Midbrain (tissue), 1 donor: Measurements from ENCODE around the gene SLC24A3.

Source experiments
- DNase-seq: peaks from one replicate; lab custom pipeline; 2025; lab: John Stamatoyannopoulos, UW

SLC24A3 gene

DNA sequence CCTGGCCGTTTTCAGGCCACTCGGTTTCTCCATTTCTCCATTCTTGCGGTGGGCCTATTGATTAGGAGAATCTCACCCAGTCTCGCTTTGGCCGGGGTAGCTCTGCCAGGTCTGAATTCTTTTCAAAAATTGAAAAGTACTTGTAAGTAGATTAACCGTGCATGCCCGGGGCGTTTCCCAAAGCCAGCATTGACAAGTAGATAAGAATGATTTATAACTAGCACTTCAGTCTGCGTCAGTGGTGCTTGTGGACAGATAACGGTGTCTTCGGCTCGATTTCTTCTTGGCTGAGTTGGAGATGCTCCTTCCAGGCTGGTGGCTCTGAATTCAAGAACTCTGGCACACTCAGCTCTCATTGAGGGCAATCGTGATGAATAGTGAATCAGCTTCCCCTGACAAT is 29.0 kb downstream of the SLC24A3 start:
- no peak for DNase-seq

DNA sequence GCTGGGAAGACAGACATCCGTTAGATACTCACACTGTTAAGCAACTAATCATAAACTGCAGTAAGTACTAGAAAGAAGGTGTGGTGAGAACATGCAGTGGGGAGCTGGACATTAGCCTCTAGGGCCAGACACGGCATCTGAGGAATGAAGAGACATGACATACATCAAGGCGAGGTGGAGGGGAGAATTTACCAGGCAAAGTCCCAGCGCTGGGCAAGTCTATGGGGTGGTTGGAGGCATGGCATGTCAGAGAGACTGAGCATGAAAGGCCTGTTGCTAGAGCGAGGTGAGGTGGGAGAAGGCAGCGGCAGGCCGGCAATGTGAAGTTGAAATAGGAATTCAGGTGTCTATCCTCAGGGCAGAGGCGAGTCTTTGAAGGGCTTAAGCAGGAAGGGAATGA is 31.8 kb downstream of the SLC24A3 start:
- no peak for DNase-seq

DNA sequence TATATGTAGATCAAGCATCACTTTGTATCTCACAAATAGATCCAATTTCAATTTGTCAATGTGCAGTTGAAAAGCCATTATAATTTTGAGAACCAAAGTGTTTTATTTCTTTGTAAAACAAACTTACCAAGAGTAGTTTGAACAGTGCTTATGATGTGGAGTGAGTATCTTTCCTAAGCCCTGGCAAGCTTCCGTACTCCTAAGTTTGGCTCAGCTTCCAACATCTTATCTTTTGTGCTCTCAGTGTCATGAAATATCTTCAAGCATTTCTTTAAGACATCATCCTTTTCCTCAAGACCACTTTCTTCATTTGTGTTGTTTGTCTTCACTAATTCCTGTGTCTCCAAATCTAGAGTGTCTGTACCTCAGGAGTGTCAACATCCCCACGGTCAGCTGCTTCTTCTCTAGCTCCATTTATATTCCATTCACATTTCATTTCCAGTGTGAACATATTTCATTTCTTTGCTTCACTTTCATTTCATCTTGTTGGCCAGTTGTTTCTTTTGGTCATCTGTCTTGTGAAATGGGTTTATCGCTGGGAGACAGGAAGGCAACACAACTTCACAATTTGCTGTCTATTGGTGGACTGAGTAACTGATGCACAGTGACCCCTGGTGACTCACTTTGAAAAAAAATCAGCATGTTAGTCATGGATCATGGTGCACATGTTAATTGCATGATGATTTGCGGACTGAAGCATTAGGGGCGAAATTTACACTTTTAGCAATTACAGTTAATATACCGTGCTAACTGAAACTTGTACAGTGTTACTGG is 36.9 kb downstream of the SLC24A3 start:
- no peak for DNase-seq

DNA sequence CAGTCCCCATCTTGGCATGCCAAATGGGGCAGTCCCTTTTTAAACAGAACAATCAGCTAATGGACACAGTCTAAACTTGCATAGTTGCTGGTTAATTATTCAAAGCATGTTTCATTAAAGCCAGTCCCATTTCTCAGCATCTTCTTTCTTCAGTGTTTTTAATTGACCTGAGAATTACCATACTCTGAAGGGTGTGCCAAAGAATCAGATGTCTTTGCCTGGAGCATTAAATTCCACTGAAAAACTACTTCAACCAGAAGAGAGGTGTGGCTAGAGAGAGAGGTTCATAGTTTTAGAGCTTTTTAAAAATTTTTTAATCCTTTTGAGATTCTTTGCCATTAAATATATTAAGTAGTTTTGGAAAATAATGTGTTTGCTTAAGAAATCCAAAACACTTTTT is 37.9 kb downstream of the SLC24A3 start:
- DNase-seq = no peak

DNA sequence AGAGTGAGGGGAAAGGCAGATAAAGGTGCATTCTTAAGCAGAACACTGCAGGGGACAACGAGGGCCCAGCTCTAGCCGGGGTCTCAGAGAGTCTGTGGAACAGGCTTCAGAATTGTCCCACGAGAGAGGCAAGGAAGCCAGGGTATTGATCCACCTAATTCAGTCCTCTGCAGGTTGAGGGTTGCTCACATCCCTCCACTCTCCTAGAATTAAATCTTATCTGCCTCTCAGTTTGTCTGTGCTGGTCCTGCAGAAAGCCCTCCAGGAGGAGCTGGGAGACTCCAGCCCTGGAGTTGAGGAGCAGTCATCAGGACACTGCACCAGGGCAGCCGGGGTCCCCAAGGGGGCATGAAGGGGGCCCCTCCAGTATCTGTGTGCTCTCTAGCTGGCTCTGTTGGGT is 39.1 kb downstream of the SLC24A3 start:
- no peak for DNase-seq

DNA sequence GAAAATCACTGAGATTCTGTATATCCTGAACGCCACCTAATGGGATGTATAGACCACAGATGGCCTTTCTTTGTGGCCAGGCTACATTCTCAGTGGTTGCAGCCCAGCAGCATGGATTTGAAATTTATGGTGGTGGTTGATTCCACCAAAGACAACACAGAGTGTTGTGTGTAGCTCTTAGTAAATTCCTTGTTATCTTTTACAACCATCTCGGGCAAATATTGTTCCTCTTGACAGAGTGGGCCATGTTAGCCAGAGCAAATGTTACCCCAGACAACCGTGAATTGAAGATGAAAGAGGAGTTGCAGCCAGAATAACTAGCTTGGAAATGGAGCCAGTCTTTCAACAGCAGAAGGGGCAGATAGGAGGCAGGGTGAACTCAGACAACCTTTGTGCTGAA is 39.5 kb downstream of the SLC24A3 start:
- no peak for DNase-seq

DNA sequence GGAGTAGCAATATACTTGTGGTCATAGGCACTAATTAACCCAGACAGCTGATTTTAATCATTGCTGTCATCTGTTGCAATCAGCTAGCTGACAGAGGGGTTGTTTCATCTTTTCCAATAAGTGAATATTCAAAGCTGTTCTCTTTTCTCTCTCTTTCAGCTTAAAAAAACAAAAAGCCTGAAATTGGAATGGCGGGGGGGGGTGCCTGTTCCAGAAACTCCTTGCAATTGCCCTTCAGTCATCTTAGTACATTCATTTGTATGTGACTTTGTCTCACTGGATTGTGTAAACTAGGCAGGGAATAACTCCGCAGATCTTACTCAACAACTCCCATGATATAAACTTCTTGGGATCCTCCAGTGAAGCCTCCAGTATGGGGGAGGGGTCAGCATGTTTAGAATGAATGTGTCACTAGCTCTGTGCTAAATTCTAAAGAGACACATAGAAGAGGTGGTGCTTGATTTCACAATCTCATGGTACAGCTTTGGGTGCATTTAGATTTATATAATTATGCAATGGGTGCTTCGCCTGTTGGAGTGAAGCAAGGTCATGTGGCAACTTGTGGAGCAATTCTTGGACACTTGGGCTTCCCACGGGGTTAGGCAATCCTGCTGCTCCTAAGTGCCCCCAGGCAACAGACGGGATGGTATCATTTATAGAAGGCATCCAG is 40.1 kb downstream of the SLC24A3 start:
- no peak for DNase-seq

DNA sequence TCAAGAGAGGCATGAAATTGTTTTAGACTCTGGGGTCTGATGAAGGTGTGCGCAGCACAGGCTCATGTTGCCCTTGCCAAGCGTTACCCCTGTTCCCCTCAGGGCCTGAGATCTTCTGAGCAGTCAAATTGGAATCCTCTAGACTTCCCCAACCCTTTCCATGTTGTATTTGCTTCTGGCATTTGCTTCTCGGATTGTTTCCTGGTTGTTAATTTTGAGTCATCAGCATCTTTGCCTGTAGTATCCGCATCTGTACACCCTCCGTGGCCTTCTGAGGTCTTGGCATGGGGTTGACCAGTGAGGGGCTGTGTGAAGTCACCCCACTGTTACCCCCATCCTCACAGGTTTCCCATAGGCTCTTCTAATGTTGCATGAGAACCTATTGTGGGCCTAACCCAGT is 40.9 kb downstream of the SLC24A3 start:
- no peak for DNase-seq

DNA sequence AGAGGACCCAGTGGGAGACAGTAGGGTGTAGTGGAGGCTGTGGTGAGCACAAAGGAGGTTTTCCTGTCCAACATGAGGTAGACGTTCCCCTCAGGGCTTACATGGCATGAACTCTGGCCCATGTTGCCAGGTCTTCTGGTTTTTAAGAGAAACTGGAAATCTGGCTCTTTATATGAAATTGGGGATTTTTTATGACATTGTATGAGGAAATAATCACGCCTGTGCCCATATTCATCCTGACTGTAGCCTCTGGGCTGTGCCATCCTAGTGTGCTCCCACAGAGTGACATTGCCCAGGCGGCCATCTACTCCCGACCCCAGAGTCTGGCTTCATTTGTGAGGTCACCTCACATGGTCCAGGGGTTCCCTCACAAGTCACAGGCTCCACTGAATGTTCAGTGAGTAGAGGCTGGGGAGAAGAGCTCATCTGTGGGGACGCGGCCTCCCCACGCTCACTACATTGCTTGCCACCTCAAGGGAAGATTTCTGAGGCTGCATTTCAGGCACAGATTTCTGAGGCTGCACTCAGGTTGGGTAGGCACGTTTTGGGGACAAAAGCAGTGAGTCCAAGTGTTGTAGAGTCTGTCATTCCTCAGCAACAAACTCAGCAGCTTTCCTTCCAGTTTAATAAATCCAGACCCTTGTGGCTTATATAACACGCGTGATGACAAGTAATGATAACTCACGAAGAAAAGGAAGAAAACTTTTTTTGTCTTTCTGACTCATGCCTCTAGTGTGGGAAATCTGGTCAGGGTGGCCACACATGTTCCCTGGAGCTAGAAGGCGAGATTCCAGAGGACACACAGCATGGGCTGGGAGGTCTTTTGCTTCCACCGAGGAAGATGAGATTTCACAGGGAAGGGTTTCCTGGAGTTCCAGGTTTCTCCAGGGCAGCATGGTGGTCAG is 41.7 kb downstream of the SLC24A3 start:
- no peak for DNase-seq

DNA sequence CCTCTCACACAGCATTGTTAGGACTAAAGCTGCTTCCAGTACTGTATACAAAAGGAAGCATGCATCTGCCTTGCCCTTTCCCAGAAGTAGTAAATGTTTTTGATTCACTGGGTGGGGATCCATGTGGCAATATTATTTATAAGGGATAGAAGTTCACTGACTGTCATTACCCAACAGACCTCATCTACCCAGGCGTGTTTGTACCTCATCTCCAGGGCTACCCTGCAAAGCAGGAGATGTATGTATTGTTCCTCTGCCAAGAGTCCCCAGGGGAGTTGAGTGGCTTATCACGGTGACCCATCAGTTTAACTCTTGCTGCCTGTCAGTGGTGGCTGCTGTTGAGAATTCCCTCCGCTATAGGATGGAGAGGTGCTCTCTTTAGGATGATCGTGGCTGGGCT is 42.5 kb downstream of the SLC24A3 start:
- DNase-seq = no peak

DNA sequence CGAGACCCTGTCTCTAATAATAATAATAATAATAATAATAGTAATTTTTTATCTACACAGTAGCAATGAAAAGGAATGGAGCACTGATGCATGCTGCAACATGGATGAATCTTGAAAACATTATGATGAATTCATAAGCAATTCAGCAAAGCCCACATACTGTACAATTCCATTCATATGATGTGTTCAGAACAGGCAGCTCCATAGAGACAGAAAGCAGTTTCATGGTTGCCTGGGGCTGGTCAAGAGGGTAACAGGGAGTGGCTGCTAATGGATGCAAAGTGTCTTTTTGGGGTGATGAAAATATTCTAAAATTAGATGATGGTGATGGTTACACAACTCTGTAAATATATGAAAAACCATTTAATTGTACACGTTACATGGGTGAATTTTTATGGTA is 43.6 kb downstream of the SLC24A3 start:
- DNase-seq = no peak

DNA sequence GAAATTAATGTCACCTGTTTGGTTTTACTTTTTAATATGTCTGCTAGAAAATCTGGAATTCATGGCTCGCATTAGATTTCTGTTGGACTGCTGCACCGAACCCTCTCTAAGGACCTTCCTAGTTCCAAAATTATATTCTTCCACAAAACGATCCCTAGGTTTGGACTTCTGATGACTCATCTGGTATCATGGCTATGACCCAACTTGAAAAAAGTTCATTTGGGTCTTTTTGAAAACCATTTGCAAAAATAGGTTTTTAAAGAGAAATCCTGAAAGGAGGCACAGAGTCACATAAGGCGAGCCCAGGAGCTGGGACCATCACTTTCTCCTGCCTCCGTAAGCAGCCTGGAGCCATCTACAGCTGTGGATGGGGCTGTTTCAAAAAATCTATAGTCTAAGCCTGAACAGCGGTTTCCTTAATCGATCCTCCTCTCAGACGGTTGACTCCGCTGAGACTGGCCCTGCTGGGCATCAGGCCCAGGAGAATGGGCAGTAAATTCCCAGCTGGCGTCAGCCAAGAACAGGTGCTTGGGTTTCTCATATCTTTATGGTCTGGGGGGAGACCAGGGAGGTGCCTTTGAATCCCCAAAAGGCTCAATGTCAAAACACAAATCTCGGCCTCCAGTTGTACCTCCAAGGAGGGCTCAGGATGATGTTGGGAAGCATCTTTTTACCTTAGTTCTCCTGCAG is 44.6 kb downstream of the SLC24A3 start:
- no peak for DNase-seq

DNA sequence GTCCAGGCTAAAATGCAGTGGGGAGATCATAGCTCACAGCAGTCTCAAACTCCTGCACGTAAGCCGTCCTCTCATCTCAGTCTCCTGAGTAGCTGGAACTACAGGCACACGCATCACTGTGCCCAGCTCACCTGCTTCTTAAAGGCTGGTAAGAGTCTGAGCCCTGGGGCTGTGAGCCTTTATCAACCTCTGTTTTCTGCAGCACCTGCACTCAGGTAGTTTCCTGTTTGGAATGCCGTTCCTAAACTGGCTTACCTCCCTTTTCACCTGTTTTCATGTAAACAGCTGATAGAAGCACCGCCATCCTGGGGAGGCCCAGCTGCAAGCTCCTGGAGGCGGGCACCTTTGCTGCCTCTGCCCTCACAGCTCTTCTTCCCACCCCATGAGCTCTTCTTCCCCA is 45.4 kb downstream of the SLC24A3 start:
- DNase-seq = no peak

DNA sequence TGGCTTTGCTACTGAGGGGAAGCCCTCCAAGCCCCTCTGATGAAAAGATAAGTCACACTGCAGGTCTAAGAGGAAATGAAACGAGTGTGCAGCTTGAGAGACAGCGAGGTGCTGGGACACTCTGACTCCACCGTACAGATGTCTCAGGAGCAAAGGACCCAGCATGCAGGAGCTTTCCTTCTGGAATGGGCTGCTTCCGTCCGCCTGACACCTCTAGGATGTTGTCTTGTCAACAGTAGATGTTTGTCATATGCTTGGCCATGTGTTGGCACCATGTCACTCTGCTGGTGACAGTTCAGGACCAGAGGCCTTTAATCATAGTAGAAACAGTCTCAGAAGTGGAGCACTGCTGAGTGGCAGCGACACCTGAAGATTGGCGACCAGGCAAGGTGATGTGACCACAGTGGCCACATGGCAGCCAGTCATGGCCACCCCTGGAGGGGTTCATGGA is 46.7 kb downstream of the SLC24A3 start:
- DNase-seq = no peak

DNA sequence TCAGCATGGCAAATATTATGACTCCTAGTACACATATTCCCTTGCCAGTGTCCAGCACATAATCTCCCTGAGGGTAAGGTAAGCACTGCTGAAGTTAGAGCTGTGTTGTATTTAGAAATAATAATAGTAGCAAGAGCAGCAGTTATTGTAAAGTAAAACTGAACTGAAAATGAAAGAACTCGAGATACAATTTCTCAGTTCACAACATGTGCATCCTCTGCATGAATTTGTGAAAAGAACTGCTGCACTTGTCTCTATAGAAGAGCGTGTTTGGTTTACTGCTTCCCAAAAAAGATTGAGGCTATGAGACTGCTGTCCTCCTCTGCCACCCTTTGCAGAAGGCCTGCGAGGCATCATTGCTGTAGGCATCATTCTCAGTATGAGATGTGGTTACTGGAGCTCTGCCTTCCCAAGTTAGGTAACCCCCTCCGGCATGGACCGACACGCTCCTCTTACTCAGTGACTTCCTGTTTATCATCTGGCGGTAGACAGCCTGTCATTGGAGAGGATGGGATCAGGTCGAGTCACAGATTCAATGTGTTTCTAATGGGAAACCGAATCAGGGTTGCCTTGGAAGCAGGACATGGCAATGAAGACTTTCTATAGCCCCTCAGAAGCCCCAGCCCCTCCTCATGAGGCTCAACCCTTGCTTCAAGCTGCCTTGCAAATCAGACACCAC is 48.1 kb downstream of the SLC24A3 start:
- DNase-seq = no peak

DNA sequence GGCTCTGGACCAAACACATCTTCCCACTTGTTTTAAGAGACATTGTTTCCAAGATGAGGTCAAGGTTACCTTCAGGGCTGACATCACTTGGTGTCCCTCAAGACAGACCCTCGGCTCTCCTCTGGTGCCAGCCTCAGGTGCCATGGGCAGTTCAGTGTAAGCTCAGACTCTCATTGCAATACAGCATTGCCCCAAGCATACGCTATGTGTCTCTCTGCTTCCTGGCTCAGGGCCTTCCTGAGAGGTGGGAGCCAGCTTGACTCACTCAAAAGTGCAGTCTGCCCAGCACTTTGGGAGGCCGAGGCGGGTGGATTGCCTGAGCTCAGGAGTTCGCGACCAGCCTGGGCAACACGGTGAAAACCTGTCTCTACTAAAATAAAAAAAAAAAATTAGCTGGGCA is 51.7 kb downstream of the SLC24A3 start:
- no peak for DNase-seq

DNA sequence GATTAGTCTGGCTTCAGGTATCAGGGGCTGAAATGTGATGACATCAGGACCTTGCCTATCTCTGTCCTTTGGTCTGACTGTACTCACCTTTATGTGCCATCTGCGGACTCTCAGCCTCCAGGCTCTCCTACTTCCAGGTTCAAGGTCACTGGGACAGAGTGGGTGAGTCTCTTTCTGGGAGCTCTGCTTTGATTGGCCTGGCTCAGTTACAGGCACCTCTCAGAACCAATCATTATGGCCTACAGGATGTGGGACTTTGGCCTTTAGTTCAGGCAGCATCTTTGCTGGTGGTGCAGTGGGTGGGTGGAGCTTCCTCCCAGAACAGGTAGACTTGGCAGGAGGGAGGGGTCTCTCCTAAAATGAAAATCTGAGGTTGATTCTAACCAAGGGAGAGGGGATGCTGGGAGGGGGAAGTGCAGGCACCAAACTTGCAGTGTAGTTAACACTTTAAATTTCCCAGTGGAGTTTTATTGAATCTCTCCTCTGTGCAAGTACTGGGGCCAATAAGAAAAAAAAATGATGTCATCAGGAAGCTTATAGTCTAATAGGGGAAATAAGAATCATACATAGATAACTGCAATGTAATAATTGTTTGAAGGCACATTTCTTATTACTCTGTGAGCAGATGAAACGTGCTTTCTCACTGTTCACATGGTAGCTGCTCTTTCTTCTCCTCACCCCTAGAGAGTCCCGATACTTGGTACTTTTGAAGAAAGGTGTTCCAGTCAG is 53.4 kb downstream of the SLC24A3 start:
- DNase-seq = no peak

DNA sequence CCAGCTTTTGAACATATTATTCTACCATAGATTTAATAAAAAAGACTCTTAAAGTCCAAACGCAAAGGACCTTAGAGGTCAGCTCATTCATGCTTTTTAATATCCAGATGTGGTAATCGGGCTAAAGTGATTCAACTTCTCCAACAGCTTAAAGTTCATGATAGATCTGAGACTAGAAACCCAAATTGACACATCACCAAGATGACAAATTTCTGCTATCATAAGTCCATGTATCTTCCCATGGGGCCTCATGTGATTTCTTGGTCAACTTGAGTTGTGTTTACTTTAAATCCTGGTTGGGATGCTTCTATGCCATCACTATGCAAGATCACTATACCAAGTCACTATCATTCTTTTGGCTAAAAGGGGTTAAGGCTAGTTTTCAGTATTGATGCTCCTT is 56.0 kb downstream of the SLC24A3 start:
- no peak for DNase-seq

DNA sequence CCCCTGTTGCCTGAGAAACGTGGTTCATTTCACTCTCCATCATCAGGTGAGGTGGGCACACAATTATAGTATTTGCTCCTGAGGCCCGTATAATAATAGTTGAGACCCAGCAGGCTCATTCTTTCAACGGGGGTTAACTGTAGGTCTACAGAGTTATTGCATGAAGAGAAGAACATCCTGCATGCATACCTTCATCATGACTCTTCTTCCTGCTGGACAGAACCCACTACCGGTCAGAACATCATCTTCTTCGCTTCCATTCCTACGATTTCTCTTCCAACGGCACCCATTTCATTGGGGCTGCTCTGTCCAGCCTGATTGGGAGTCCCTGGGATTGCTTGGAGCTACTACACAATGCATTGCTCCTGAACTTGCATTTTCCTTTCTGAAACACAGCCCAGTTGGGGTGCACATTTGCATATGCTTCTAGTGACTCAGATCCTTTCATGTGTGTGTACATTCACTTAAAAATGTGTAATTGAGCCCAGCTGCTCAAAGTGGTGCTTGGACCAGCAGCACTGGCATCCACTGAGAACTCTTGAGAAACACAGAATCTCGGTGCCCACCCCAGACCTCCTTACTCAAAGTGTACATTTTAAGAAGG is 57.4 kb downstream of the SLC24A3 start:
- no peak for DNase-seq

DNA sequence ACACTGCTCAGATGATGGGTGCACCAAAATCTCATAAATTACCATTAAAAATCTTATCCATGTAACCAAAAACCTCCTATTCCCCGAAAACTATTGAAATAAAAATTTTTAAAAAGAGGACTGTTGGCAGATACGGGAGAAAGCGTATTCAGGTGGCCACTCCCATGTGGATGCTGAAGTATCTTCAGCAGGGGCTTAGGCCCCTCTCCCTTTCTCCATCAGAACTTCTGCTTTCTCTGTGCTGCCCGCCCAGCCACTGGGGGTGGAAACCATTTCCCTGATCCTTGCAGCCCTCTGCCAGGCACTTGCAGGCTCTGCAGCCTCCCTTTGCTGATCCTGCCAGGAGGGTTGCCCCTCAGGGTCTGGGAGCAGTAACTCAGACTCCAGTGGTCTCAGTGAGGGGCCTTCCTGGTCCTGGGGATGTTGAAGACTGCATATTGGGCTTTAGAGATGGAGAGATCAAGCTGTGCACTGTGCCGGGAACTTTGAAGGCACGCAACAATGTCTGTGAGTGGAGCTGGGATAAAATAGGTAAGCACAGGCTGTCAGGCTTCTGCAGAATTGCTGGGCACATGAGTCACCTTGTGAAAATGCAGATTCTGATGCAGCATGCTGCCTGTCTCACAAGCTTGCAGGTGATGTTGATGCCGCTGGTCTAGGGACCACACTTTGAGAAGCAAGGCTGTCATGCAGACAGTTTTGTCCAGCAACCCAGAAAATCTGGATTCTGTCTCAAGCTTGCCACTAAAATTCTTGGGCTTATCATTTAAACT is 59.6 kb downstream of the SLC24A3 start:
- DNase-seq = no peak
